PC-3 (cell line): Measurements from ENCODE around the gene ZFX. TPM values are rescaled to one million over a fixed set of nuclear protein-coding genes. Genes with fewer than 3 reads are reported as not detected.

Source experiments
- ATAC-seq: fragments of 200-7000 bp; cut with Tn5 transposase; 2 replicates; pipeline ENCODE4 v1.9.1; 2020; ENCODE audit warnings: mild to moderate bottlenecking, moderate library complexity
- BruUV-seq: library from RNA; stranded (reverse); fragments of 400-500 nt; replicated peaks from 2 replicates; lab custom pipeline; 2021; lab: Mats Ljungman, UMichigan
- CTCF ChIA-PET: fragments of 300-600 bp; sonication (Branson Sonifier 250); formaldehyde crosslinking; loops from one replicate; lab custom pipeline; 2022; ENCODE audit warnings: antibody characterized with exemption; lab: Charles Lee
- POLR2A ChIA-PET: fragments of 300-600 bp; sonication (Branson Sonifier 250); formaldehyde crosslinking; loops from one replicate; lab custom pipeline; 2022; ENCODE audit warnings: antibody characterized with exemption; ENCODE audit not compliant: unreplicated experiment; lab: Charles Lee
- DNase-seq: peaks from one replicate; pipeline ENCODE4 v3.0.0-alpha.2; 2015
- H2AFZ ChIP-seq: fragments of 300-600 bp; sonication (generic); 2 replicates; pipeline ENCODE4 v1.6.0; 2016; ENCODE audit warnings: antibody characterized with exemption, low read length
- H3F3A ChIP-seq: fragments of 300-600 bp; sonication (generic); one replicate; pipeline ENCODE4 v1.6.0; 2017; ENCODE audit warnings: antibody characterized with exemption, low read length, control low read depth, mild to moderate bottlenecking; ENCODE audit not compliant: unreplicated experiment
- H3K27ac ChIP-seq: fragments of 300-600 bp; sonication (generic); 2 replicates; pipeline ENCODE4 v1.5.1; 2016; ENCODE audit warnings: mild to moderate bottlenecking, low read length
- H3K27me3 ChIP-seq: fragments of 300-600 bp; sonication (generic); 2 replicates; pipeline ENCODE4 v1.6.1; 2016; ENCODE audit warnings: low read length, mixed read lengths
- H3K36me3 ChIP-seq: fragments of 300-600 bp; sonication (generic); 2 replicates; pipeline ENCODE4 v1.6.1; 2016; ENCODE audit warnings: low read depth, mixed run types, low read length, mixed read lengths
- H3K4me1 ChIP-seq: fragments of 300-600 bp; sonication (generic); 2 replicates; pipeline ENCODE4 v1.5.1; 2016; ENCODE audit warnings: low read length; ENCODE audit not compliant: insufficient read depth
- H3K4me2 ChIP-seq: fragments of 300-600 bp; sonication (generic); 2 replicates; pipeline ENCODE4 v1.6.0; 2016; ENCODE audit warnings: low read length
- H3K4me3 ChIP-seq: fragments of 300-600 bp; sonication (generic); 2 replicates; pipeline ENCODE4 v1.5.1; 2016; ENCODE audit warnings: mild to moderate bottlenecking, low read length, mixed read lengths
- H3K79me2 ChIP-seq: fragments of 300-600 bp; sonication (generic); 2 replicates; pipeline ENCODE4 v1.6.1; 2017; ENCODE audit warnings: low read length, mixed read lengths
- H3K9ac ChIP-seq: fragments of 300-600 bp; sonication (generic); 2 replicates; pipeline ENCODE4 v1.6.0; 2016; ENCODE audit warnings: mild to moderate bottlenecking, low read length
- H3K9me2 ChIP-seq: fragments of 300-600 bp; sonication (generic); replicated peaks from 2 replicates; pipeline ENCODE4 v1.6.1; 2016; ENCODE audit warnings: mixed run types, low read length, mixed read lengths
- H3K9me3 ChIP-seq: fragments of 300-600 bp; sonication (generic); 2 replicates; pipeline ENCODE4 v1.6.1; 2016; ENCODE audit warnings: low read length, mixed read lengths
- H4K20me1 ChIP-seq: fragments of 300-600 bp; sonication (generic); 2 replicates; pipeline ENCODE4 v1.6.1; 2016; ENCODE audit warnings: low read length, mixed read lengths
- EZH2 ChIP-seq: fragments of 300-600 bp; sonication (generic); IDR thresholded peaks from one replicate; pipeline ENCODE4 v1.6.1; 2017; ENCODE audit warnings: antibody characterized with exemption, mild to moderate bottlenecking, low read length; ENCODE audit not compliant: unreplicated experiment
- EZH2phosphoT487 ChIP-seq: fragments of 300-600 bp; sonication (generic); IDR thresholded peaks from 2 replicates; pipeline ENCODE4 v1.6.1; 2018; ENCODE audit warnings: mild to moderate bottlenecking, antibody characterized with exemption, low read length, borderline replicate concordance
- intact Hi-C: fragments of 100-400 bp; cut with micrococcal nuclease; formaldehyde crosslinking; loops from 2 replicates; pipeline ENCODE4 v1.9.0; 2023
- total RNA-seq: library from RNA; depleted of rRNA; stranded (reverse); fragments of >200 nt; gene quantifications from 2 replicates; pipeline ENCODE4 v1.2.3, GENCODE V29; 2014
- TF ChIP-seq, protein P1 (sequence below): fragments of 300-600 bp; sonication (generic); conservative IDR thresholded peaks from 2 replicates; pipeline ENCODE4 v1.5.1; 2017; ENCODE audit warnings: antibody characterized with exemption, low read depth, mild to moderate bottlenecking, low read length

ZFX gene
- total RNA-seq, 1 experiment from 2014 or later = 21.0 TPM

DNA sequence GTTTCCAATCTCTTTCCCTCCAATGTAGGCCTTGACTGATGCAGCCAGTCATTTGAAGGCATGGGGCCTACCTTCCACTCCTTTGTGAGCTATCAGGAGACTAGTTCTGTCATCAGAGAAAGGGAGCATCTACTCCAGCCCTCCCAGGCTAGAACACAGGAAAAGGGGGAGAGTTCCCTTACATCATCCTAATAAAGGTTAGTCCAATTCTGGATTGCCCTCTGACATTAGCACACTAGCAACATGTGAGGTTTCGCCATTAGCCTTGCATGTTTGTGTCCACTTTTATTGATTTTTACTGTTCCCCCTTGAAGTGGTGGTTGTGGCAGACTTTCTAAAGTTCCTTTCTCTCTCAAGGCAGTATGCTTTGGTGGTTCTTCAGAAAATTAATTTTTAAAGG is 67.3 kb downstream of the ZFX start:
- no peaks in the 10 kb centered on the region for H3K4me1 ChIP-seq
- no peak overlapping the region for H3K9ac ChIP-seq
- no peaks in the 10 kb centered on the region for H3F3A ChIP-seq
- ATAC-seq = no peak
- H3K27me3 ChIP-seq = no peaks in the 10 kb centered on the region
- H3K27ac ChIP-seq = no peak overlapping the region
- ChIA-PET POLR2A (no interaction called here), CTCF (no interaction called here)
- H4K20me1 ChIP-seq = no peaks in the 10 kb centered on the region
- no peaks in the 10 kb centered on the region for H3K9me2 ChIP-seq
- no peaks in the 10 kb centered on the region for H3K79me2 ChIP-seq
- no peak for DNase-seq
- intact Hi-C loops = loop anchor here (10.0 kb wide), 1 partner anchor 52 kb away; no protein-coding TSS in a partner anchor
- TF ChIP-seq, protein P1, sequence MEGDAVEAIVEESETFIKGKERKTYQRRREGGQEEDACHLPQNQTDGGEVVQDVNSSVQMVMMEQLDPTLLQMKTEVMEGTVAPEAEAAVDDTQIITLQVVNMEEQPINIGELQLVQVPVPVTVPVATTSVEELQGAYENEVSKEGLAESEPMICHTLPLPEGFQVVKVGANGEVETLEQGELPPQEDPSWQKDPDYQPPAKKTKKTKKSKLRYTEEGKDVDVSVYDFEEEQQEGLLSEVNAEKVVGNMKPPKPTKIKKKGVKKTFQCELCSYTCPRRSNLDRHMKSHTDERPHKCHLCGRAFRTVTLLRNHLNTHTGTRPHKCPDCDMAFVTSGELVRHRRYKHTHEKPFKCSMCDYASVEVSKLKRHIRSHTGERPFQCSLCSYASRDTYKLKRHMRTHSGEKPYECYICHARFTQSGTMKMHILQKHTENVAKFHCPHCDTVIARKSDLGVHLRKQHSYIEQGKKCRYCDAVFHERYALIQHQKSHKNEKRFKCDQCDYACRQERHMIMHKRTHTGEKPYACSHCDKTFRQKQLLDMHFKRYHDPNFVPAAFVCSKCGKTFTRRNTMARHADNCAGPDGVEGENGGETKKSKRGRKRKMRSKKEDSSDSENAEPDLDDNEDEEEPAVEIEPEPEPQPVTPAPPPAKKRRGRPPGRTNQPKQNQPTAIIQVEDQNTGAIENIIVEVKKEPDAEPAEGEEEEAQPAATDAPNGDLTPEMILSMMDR = no peak
- no peak for TF ChIP-seq EZH2
- no peak for TF ChIP-seq EZH2phosphoT487
- no TSS peak for BruUV-seq
- H3K9me3 ChIP-seq = no peaks in the 10 kb centered on the region
- no peak overlapping the region for H3K4me2 ChIP-seq
- H3K36me3 ChIP-seq = peaks cover 14% of the 10 kb centered on the region; the same call in 1 of the 2 replicates
- H2AFZ ChIP-seq = no peak overlapping the region
- H3K4me3 ChIP-seq = no peak overlapping the region

DNA sequence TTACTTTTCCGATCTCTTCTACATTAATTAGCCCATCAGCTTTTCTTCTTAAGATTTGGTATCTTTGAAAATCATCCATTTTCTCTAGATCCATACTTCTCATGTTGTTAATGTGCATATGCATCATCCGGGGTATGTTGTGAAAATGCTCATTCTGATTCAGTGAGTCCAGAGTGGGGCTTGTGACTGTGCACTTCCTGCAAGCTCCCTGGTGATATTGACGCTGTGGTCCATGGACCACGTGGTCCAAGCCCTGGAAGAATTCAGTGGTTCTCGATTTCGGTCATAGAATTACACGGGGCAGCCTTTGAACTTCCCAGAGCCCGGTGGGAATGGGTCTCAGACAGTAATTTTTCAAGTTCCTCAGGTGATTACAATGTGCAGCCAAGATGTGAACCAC is 69.8 kb downstream of the ZFX start:
- Histone ChIP-seq H3K9ac (no peak overlapping the region), H4K20me1 (no peaks in the 10 kb centered on the region), H2AFZ (no peak overlapping the region), H3K79me2 (no peaks in the 10 kb centered on the region), H3K27me3 (no peaks in the 10 kb centered on the region), H3K4me3 (no peak overlapping the region), H3K36me3 (no peaks in the 10 kb centered on the region), H3K27ac (no peak overlapping the region), H3K4me1 (no peaks in the 10 kb centered on the region), H3K9me3 (no peaks in the 10 kb centered on the region), H3F3A (no peaks in the 10 kb centered on the region), H3K9me2 (no peaks in the 10 kb centered on the region), H3K4me2 (no peak overlapping the region)
- ChIA-PET CTCF (no interaction called here), POLR2A (no interaction called here)
- DNase-seq = no peak
- no TSS peak for BruUV-seq
- TF ChIP-seq EZH2 = no peak
- no peak for TF ChIP-seq EZH2phosphoT487
- TF ChIP-seq, protein P1 = no peak
- intact Hi-C loops = loop anchor here (10.0 kb wide), 1 partner anchor 55 kb away; no protein-coding TSS in a partner anchor
- ATAC-seq = no peak

DNA sequence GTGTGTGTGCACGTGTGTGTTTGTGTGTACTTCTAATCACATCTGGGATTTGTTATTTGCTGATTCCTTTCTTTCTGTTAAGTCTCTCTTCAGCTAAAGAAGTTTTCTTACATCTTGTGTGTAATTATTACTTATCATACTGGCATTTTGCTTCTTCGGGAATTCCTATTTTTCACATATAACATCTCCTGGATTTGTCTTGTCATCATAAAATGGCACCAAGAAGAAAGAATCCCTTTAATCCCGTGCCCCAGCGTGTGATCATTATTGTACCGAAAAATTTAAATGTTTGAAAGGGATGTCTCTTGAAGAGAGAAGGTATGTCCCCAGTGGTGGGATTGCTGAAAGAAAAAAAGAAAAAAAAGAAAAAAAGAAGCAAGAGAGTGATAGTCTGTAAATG is 72.3 kb downstream of the ZFX start:
- Histone ChIP-seq H3K27me3 (no peaks in the 10 kb centered on the region), H3K4me1 (no peaks in the 10 kb centered on the region), H3K27ac (no peak overlapping the region), H3F3A (no peaks in the 10 kb centered on the region), H3K4me3 (no peak overlapping the region), H3K4me2 (no peak overlapping the region), H3K36me3 (no peaks in the 10 kb centered on the region), H3K9ac (no peak overlapping the region), H3K9me2 (no peaks in the 10 kb centered on the region), H3K9me3 (no peaks in the 10 kb centered on the region), H4K20me1 (no peaks in the 10 kb centered on the region), H2AFZ (no peak overlapping the region), H3K79me2 (no peaks in the 10 kb centered on the region)
- no peak for ATAC-seq
- DNase-seq = no peak
- BruUV-seq = no TSS peak
- ChIA-PET CTCF (no interaction called here), POLR2A (no interaction called here)
- TF ChIP-seq EZH2phosphoT487 = no peak
- TF ChIP-seq EZH2 = no peak
- TF ChIP-seq, protein P1 = no peak
- intact Hi-C loops = no loop called here
